Measurements from ENCODE around the gene KCNQ1.

Gene KCNQ1

DNA sequence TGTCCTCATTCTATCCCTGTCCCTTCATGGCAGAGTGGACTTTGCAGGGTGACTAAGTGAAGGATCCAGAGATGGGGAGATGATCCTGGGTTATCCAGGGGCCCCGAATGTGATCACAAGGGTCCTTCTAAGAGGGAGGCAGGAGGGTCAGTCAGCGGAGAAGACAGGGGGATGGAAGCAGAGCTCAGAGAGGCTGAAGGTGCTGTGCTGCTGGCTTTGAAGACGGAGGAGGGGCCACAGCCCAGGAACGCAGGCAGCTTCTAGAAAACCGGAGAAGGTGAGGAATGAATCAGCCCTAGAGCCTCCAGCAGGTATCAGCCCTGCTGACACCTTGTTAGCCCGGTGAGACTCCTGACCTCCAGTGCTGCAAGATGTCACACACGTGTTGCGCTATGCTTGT, 377.1 kb downstream of the KCNQ1 start:
- no peak for DNase-seq (ENCODE audit: low read depth)

DNA sequence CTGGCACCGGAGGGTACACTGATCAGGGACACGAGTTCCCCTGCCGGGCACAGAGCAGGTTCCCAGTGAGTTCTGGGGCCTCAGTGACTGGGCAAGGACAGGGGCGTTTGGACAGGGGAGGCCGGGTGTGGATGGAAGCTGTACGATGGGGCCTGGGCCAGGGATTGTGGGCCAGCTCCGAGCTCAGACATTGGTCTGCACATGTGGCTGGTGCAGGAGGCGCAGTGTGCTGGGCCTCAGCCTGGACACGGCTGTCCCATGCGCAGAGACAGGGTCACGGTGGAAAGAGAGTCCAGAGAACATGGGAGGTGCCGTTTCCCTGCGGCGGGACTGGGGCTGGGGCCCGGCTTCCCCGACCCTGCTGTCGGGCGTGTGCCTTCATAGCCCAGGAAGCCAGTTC, 380.0 kb downstream of the KCNQ1 start:
- DNase-seq (ENCODE audit: low read depth) = no peak

DNA sequence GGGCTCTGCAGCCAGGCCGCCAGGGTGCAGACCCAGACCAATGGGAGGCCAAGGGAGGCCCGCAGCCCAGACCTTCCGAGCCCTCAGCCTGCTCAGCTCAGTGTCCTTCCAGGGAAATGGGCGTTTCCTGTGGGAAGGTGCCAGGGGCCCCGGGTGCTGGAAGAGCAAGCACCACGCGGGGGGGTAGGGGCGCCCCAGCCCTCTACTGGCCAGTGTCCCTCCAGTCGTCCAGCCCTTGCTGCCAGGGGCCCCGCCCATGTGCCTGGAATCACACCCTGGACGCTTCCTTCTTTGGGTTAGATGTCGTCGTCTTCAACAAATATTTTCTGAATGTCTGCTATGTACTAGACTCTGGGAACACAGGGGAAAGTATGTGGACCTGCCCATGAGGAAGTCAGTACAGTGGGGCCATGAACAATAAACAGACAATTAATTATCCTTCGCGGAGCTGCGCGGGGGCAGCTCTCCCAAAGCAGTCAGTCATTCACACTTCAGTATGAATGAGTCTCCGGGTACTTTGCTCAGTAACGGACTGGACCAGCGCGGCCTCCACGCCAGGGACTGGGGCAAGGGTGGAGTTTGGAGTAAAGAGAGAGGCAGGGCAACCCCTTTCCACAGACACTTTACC, 380.6 kb downstream of the KCNQ1 start:
- DNase-seq (ENCODE audit: low read depth) = no peak

- no peak for DNase-seq (ENCODE audit: low read depth)
Observed at GRCh38 chr11:2825889-2826678, 381.3 kb downstream of the KCNQ1 start.

GRCh38 chr11:2826679-2827056, 381.9 kb downstream of the KCNQ1 start:
- no peak for DNase-seq (ENCODE audit: low read depth)

- no peak for DNase-seq (ENCODE audit: low read depth)
Observed at GRCh38 chr11:2827256-2827655, 382.4 kb downstream of the KCNQ1 start.

- no peak for DNase-seq (ENCODE audit: low read depth)
Observed at GRCh38 chr11:2827792-2828191, 383.0 kb downstream of the KCNQ1 start.

DNA sequence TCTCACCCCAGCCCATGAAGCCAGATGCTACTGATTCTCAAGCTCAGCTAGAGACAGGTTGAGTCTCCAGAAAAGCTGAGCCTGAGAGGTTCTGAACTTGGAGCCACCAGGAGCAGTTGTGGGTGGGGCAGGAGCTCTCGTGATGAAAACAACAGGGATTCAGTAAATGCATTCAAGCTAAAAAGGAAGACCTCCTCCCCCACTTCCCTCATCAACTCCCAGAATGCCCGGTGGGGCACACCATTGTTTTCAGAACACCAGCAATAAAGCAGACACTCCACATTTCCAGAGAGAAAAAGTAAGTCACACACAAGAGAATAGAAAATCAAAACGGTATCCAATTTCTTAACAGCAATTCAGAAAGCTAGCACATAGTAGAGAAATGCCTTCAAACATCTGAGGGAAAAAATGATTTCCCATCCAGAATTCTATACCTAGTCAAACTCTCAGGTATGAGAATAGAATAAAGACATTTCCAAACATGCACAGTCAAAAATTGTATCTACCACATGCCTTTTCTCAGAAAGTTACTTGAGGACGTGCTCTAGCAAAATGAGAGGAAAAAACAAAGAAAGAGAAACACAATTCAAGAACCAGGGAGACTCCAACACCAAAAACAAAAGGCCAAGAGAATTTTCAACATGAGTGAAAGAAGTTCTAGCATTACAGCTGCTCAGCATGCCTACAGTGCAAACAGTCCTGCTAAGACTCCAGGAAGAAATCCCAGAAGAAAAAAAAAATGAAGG, 383.9 kb downstream of the KCNQ1 start:
- DNase-seq (ENCODE audit: low read depth) = no peak

DNA sequence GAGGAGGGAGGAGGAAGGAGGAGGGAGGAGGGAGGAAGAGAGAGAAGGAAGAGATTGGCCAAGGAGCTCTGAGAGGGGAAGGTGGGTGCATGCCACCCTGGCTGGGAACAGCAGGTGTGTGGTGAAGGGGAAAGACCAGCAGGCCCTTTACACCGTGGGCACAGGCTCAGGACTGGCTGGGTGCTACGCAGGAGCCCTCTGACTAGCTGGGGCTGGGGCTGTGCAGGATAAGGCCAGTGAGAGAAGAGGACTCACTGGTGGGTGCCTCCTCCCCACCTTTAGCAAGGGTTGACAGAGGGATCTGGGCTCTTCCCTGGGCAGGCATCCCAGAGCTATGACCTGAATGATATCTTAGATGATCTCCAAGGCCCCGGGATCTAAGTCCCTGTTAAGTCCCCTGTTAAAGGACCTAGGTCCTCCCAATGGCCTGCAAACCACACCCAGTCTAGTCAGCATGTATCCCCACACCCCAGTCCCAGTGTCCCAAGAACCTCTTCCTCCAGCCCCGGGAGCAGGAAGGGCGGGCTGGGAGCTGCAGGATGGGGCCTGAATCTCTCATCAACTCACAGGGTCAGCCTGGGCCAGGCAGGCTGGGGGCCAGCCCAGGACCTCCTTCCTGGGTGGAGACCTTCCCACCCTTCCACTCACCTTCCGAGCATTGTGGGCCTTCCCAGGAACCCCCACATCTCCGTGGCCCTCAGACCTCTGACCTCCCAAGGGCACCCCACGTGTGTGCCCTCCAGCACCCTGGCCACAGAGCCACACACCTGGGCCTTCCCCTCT, 385.4 kb downstream of the KCNQ1 start:
- DNase-seq (ENCODE audit: low read depth) = no peak

DNA sequence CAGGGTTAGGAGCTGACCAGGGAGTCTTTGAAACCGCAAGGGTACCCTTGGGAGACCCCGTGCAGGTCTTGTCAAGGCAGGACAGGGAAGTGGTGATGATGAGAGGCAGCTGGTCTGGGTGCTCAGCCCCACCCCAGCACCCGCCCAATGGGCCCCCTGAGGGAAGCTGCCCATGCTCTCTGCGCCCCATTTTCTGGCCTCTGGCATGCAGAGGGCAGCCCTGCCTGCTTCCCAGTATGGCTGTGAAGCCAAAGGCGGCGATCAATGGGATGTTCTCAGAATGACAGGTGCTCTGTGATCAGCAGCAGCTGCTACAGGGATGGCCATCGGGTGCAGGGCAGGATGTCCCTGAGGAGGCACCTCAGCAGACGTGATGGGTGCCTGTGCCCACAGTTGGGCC, 386.1 kb downstream of the KCNQ1 start:
- no peak for DNase-seq (ENCODE audit: low read depth)

DNA sequence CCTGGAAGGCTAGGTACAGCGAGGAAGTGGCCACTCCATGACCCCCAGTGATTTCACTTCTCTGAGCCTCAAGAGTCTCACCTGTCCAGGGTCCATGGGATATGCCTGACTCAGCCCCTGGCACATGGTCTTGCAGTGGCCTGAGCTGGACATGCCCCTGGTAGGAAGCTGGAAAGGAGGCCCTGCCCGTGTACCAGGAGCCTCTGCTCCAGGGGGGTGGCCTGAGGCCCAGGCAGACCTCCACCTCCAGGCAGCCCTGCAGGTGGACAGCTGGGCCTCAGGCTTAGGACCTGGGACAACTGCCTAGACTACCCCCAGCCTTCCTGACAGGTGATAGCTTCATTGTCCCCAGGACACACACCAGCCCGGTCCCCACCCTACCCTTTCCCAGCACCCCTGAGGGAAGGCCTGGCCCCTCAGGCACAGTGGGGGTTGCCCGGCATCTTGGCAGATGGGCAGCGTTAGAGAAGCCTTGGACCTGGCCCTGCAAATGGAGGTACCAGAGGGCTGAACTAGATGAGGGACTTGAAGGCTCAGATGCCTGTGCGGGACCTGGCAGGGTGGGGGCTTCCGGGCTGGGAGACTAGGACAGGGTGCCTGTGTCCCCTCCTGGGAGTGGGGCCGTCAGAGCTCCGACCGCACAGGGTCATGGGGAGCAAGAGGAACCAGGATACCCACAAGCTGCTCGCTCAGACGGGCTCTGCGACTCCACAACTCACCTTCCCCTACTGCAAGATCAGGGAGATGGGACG, 387.1 kb downstream of the KCNQ1 start:
- no peak for DNase-seq (ENCODE audit: low read depth)

DNA sequence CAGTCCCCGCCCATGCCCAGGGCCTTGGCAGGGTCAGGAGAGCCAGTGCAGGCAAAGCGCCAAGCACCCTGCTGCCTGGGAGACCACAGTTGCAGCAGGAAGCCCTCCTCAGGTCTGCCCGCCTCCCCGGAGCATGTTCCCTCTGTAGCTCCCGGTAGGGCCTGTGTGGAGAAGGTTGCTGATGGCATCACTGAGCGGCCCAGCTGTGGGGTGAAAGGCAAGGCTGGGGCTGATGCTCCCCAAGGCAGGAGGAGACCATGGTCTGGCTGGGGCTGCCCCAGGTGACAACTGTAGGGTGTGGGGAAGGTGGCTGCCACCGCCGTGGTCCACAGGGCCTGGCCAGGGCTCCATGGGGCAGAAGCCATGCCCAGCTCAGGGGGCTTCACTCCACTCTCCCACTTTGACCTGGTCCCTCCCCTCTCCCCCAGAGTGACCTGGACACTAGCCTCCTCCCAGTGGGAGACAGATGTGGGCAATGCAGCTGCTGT, 387.8 kb downstream of the KCNQ1 start:
- no peak for DNase-seq (ENCODE audit: low read depth)

DNA sequence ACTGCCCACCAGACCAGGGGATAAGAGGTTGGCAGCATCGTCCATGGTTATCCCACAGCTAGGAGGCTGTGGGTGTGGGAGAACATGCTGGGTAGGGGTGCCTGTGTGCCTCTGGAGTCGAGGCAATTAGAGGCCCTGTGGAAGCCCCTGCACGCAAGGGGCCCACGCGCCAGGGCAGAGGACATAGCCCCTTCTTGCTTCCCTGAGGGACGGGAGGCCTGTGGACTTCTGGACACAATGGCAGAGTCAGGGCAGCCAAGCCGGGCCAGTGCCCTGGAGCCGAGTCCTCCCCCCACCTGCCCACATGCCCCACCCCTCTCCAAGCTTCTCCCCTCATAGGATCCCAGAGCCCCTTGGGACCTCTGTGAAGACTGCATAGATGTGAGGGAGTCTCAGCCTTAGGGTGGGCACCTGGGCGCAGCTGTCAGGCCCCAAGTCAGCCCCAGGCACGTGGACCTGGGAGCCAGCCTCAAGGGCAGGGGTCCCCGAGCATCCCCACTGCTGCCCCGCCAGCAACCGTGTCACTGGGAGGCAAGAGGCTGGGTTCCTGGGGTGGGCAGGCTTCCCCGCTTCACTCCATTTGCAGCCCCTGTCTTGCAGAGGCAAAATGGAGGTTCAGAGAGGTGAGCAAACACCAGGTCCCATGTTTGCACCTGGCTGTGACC, 388.4 kb downstream of the KCNQ1 start:
- no peak for DNase-seq (ENCODE audit: low read depth)

DNA sequence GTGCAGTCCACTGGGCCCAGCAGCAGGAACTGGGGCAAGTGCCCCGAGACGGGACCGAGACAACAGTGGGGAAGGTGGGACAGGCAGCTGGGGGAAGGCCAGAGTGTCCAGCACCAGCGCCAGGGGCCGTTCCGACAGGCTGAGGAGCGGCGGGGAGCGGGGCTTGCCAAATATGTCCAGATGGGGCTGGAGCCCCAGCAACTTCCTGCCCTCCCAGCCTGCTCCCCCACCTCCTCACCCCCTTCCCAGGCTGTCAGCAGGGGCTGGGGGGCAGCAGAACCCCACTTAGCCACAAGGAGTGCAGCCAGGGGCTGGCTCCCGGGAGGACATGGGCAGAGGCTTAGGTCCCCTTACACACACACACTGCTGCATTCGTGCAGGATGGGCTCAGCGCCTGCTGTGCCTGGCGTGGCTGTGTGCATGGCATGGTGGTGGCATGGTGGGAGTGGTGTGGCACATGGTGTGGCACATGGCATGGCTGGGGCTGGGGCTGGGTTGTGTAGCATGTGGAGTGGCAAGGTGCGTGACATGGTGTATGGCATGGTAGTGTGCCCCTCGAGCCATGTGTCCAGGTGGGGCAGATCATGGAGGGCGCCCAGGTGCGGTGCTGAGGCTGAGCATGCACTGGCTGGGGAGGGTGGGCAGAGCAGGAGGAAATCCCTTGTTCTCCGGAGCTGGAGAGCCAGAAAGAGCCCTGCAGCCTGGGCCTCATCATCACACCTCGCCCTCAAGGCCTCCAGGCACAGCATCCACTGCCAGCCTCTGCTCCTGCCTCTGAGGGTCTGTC, 389.1 kb downstream of the KCNQ1 start:
- DNase-seq (ENCODE audit: low read depth) = no peak

- no peak for DNase-seq (ENCODE audit: low read depth)
Observed at GRCh38 chr11:2834503-2835273, 389.9 kb downstream of the KCNQ1 start.

DNA sequence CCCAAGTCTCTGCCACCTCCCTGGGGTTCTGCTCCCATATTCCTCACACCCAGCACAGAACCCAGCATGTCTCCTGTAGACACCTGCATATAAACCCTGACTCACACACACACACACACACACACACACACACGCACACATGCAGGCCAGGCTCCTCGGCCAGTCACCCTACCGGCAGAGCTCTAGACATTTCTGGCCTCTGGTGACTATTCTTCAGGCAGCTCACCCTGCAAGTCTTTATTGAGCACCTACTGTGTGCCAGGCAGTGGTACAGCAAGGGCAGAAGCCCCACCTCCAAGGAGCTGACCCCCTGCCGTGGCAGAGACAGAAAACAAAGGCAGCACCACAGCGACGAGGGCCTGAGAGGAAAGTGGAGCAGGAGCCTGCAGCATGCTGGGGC, 390.5 kb downstream of the KCNQ1 start:
- no peak for DNase-seq (ENCODE audit: low read depth)

DNA sequence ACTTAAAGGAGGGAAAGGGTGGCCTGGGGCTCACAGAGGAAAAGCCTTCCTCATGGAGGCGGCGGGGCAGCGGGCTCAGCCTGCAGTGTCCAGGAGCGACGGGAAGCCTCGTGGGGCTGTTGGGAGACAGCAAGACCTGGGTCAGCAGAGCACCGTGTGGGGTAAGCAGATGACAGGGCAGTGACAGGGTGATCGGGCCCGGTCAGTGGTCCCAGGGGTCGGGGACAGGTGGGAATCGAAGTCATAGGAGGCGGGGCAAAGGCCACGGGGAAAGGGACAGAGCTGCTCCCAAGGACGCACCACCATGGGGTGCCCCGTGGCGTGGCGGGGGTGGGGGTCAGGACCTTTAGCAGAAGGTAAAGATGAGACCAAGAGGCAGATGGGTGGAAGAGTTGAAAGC, 390.9 kb downstream of the KCNQ1 start:
- no peak for DNase-seq (ENCODE audit: low read depth)

GRCh38 chr11:2836315-2837095, 391.7 kb downstream of the KCNQ1 start:
- DNase-seq (ENCODE audit: low read depth) = no peak

Data from activated T-helper 1 cell treated with Interleukin-2 at 50 U/mL for 16 hours (primary cell).